CD14-positive monocyte (primary cell): ENCODE data around the gene TIAM1. TPM values are rescaled to one million over a fixed set of nuclear protein-coding genes. Genes with fewer than 3 reads are reported as not detected.

Experiments used
- DNase-seq, 3 donors: peaks; one replicate each; pipeline ENCODE4 v3.0.0-alpha.2; 2011 to 2022
- H2AFZ ChIP-seq: 2 replicates; pipeline ENCODE4 v1.6.0; 2012; ENCODE audit warnings: mild to moderate bottlenecking, low read depth, low read length, inconsistent platforms; ENCODE audit not compliant: insufficient read depth, poor library complexity, severe bottlenecking
- H3K27ac ChIP-seq, 2 donors: 1 replicate in 1 of 2; 2 replicates in 1 of 2; pipeline ENCODE4 v1.5.1; 2012 to 2013; ENCODE audit warnings: low read length in 2 of 2, control low read depth in 1 of 2, inconsistent platforms in 1 of 2, low read depth in 1 of 2, mild to moderate bottlenecking in 1 of 2
- H3K27me3 ChIP-seq, 2 donors: one replicate each; pipeline versions ENCODE4 v1.6.0 to v1.6.1; 2011 to 2013; ENCODE audit warnings: low read length in 2 of 2; ENCODE audit not compliant: control insufficient read depth in 2 of 2, insufficient read depth in 2 of 2
- H3K36me3 ChIP-seq, 2 donors: replicated peaks in 1 of 2; 1 replicate in 1 of 2; 2 replicates in 1 of 2; pipeline versions ENCODE4 v1.5.1 to v1.6.1; 2012 to 2013; ENCODE audit warnings: low read length in 2 of 2, control low read depth in 1 of 2, inconsistent platforms in 1 of 2, mild to moderate bottlenecking in 1 of 2; ENCODE audit not compliant: insufficient read depth in 2 of 2, control insufficient read depth in 1 of 2
- H3K4me1 ChIP-seq, 2 donors: 1 replicate in 1 of 2; 2 replicates in 1 of 2; pipeline versions ENCODE4 v1.5.1 to v1.6.1; 2012 to 2013; ENCODE audit warnings: low read length in 2 of 2, control low read depth in 1 of 2, inconsistent platforms in 1 of 2, mild to moderate bottlenecking in 1 of 2, moderate library complexity in 1 of 2; ENCODE audit not compliant: insufficient read depth in 2 of 2, control insufficient read depth in 1 of 2
- H3K4me2 ChIP-seq: replicated peaks from 2 replicates; pipeline ENCODE3; 2012; ENCODE audit warnings: low read length, moderate library complexity, mild to moderate bottlenecking; ENCODE audit not compliant: poor library complexity, severe bottlenecking; ENCODE audit errors: extremely low read depth
- H3K4me3 ChIP-seq, 3 experiments: fragments of 200-600 bp in 1 of 3; sonication (generic) in 1 of 3; replicated peaks in 1 of 3; 1 replicate in 2 of 3; 2 replicates in 1 of 3; pipeline ENCODE4 v1.5.1; 2011 to 2013; ENCODE audit warnings: low read length in 3 of 3, mild to moderate bottlenecking in 3 of 3, control low read depth in 2 of 3, low read depth in 2 of 3, inconsistent platforms in 1 of 3, moderate library complexity in 1 of 3
- H3K79me2 ChIP-seq: 2 replicates; pipeline ENCODE4 v1.6.0; 2012; ENCODE audit warnings: mild to moderate bottlenecking, control low read depth, inconsistent platforms, low read length, moderate library complexity; ENCODE audit not compliant: insufficient read depth
- H3K9ac ChIP-seq: 2 replicates; pipeline ENCODE4 v1.6.0; 2017; ENCODE audit warnings: low read length, mild to moderate bottlenecking; ENCODE audit not compliant: insufficient read depth, poor library complexity, severe bottlenecking
- H3K9me3 ChIP-seq, 2 donors: replicated peaks in 1 of 2; 1 replicate in 1 of 2; 2 replicates in 1 of 2; pipeline versions ENCODE4 v1.5.1 to v1.6.1; 2012 to 2013; ENCODE audit warnings: low read length in 2 of 2, control low read depth in 1 of 2; ENCODE audit not compliant: control insufficient read depth in 1 of 2, insufficient read depth in 1 of 2
- H4K20me1 ChIP-seq: 2 replicates; pipeline ENCODE4 v1.6.0; 2012; ENCODE audit warnings: mild to moderate bottlenecking, low read length, control low read depth, moderate library complexity; ENCODE audit not compliant: insufficient read depth
- H3K27ac Mint-ChIP-seq, 7 donors: one replicate each; pipeline ENCODE4 v1.8.0; 2020; ENCODE audit warnings: mild to moderate bottlenecking in 7 of 7, mixed read lengths in 7 of 7, moderate library complexity in 6 of 7, inconsistent platforms in 2 of 7
- H3K27me3 Mint-ChIP-seq, 3 donors: one replicate each; pipeline ENCODE4 v1.8.0; 2021 to 2022; ENCODE audit warnings: low read depth in 3 of 3, mild to moderate bottlenecking in 3 of 3, mixed read lengths in 3 of 3, moderate library complexity in 3 of 3, inconsistent platforms in 1 of 3
- H3K36me3 Mint-ChIP-seq, 2 donors: one replicate each; pipeline ENCODE4 v1.8.0; 2020; ENCODE audit warnings: mixed read lengths in 2 of 2, inconsistent platforms in 1 of 2, mild to moderate bottlenecking in 1 of 2
- H3K4me1 Mint-ChIP-seq: one replicate; pipeline ENCODE4 v1.8.0; 2020; ENCODE audit warnings: mild to moderate bottlenecking, mixed read lengths
- H3K4me3 Mint-ChIP-seq, 2 donors: one replicate each; pipeline ENCODE4 v1.8.0; 2020; ENCODE audit warnings: mild to moderate bottlenecking in 2 of 2, mixed read lengths in 2 of 2, moderate library complexity in 1 of 2
- H3K9me3 Mint-ChIP-seq, 7 donors: one replicate each; pipeline ENCODE4 v1.8.0; 2020 to 2022; ENCODE audit warnings: mixed read lengths in 7 of 7, mild to moderate bottlenecking in 6 of 7, moderate library complexity in 6 of 7, inconsistent platforms in 2 of 7
- WGBS: methylation state at CpG from one replicate; pipeline ENCODE4 v1.1.5; 2013; ENCODE audit warnings: missing lambda C conversion rate; ENCODE audit not compliant: insufficient coverage; 5-methylcytosine and 5-hydroxymethylcytosine counted together
- intact Hi-C, 2 donors: fragments of 100-400 bp; cut with micrococcal nuclease; formaldehyde crosslinking; loops; one replicate each; pipeline versions ENCODE4 v1.15.0 to v1.15.1; 2023
- polyA plus RNA-seq, 3 donors: library from polyadenylated mRNA; depleted of rRNA in 1 of 3; unstranded in 2 of 3; stranded (reverse) in 1 of 3; fragments of 300-500 nt in 2 of 3; fragments of >200 nt in 1 of 3; fragmentation: Illumina TruSeq in 2 of 3; gene quantifications; 1 replicate in 2 of 3; 2 replicates in 1 of 3; pipeline ENCODE4 v1.2.3, GENCODE V29; 2012 to 2021
- TF ChIP-seq, protein P1 (sequence below): fragments of 200-600 bp; IDR thresholded peaks from one replicate; pipeline ENCODE4 v1.8.0; 2022; ENCODE audit warnings: antibody characterized with exemption, mild to moderate bottlenecking

The TIAM1 gene
- polyA plus RNA-seq, 3 donors = 17.7 to 55.0 (median 45.3) TPM

DNA sequence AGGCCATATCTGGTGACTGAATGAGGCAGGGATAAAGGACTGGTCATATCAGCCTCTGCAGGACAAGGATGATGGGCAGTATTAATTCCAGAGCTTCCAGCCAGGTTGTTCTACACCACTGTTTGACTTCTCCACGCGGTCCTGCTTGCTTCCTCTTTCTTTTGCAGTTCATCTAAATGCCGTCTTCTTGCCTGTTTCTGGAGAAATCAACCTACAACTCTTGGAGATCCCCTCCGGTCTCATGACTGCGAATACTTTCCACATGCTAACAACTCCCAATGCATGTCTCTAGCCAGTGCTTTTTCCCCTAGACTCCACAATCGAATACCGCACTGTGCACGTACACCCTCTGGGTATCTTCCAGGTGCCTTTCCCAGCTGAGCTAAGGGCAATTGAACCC lies 14.1 kb upstream of the TIAM1 start:
- DNase-seq = peak in 1 of 3 donors; percentile 17
- H3K27ac Mint-ChIP-seq = no peak overlapping the region
- no peaks in the 10 kb centered on the region for H3K36me3 Mint-ChIP-seq
- Histone ChIP-seq H3K79me2 (no peaks in the 10 kb centered on the region), H4K20me1 (no peaks in the 10 kb centered on the region), H2AFZ (no peak overlapping the region), H3K27me3 (peaks cover 2 to 3% of the 10 kb centered on the region in 2 donors), H3K4me1 (no peaks in the 10 kb centered on the region), H3K4me3 (no peak overlapping the region), H3K27ac (no peak overlapping the region), H3K4me2 (no peak overlapping the region), H3K9me3 (peaks cover 5% of the 10 kb centered on the region in 2 donors), H3K36me3 (no peaks in the 10 kb centered on the region), H3K9ac (no peak overlapping the region)
- TF ChIP-seq, protein P1, sequence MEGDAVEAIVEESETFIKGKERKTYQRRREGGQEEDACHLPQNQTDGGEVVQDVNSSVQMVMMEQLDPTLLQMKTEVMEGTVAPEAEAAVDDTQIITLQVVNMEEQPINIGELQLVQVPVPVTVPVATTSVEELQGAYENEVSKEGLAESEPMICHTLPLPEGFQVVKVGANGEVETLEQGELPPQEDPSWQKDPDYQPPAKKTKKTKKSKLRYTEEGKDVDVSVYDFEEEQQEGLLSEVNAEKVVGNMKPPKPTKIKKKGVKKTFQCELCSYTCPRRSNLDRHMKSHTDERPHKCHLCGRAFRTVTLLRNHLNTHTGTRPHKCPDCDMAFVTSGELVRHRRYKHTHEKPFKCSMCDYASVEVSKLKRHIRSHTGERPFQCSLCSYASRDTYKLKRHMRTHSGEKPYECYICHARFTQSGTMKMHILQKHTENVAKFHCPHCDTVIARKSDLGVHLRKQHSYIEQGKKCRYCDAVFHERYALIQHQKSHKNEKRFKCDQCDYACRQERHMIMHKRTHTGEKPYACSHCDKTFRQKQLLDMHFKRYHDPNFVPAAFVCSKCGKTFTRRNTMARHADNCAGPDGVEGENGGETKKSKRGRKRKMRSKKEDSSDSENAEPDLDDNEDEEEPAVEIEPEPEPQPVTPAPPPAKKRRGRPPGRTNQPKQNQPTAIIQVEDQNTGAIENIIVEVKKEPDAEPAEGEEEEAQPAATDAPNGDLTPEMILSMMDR = no peak
- H3K9me3 Mint-ChIP-seq = peaks cover 2 to 9% (median 7%) of the 10 kb centered on the region in 7 donors
- 72% methylated on average over 8 of the region's 8 CpGs for WGBS
- H3K4me1 Mint-ChIP-seq = peaks cover 1% of the 10 kb centered on the region
- peaks cover 6 to 12% (median 7%) of the 10 kb centered on the region in 3 donors for H3K27me3 Mint-ChIP-seq
- intact Hi-C loops = no loop called here
- H3K4me3 Mint-ChIP-seq = no peak overlapping the region

DNA sequence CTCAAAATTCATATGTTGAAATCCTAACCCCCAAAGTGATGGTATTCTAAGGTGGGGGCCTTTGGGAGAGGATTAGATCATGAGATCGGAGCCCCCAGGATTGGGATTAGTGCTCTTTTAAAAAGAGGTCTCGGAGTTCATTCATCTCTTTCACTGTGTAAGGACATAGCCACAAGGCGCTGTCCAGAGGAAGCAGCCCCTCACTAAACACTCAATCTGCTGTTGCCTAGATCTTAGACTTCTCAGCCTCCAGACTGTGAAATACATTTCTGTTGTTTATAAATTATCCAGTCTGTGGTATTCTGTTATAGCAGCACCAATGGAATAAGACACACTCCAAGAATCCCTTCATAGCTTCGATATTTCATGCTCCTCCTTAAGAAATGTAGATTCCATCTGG lies 12.4 kb upstream of the TIAM1 start:
- no CpG with 5 or more reads among the region's 4 CpGs for WGBS
- Mint-ChIP-seq H3K27ac (no peak overlapping the region), H3K27me3 (peaks cover 4 to 12% (median 7%) of the 10 kb centered on the region in 3 donors), H3K9me3 (peaks cover 2 to 9% (median 7%) of the 10 kb centered on the region in 7 donors), H3K36me3 (no peaks in the 10 kb centered on the region), H3K4me3 (no peak overlapping the region), H3K4me1 (no peaks in the 10 kb centered on the region)
- H3K9me3 ChIP-seq = peaks cover 5% of the 10 kb centered on the region in 2 donors
- H3K27me3 ChIP-seq = peaks cover 2 to 3% of the 10 kb centered on the region in 2 donors
- H3K27ac ChIP-seq = no peak overlapping the region
- H3K4me3 ChIP-seq = no peak overlapping the region
- no peaks in the 10 kb centered on the region for H3K36me3 ChIP-seq
- TF ChIP-seq, protein P1 = no peak
- H4K20me1 ChIP-seq = no peaks in the 10 kb centered on the region
- no peaks in the 10 kb centered on the region for H3K4me1 ChIP-seq
- H3K79me2 ChIP-seq = no peaks in the 10 kb centered on the region
- no peak overlapping the region for H3K4me2 ChIP-seq
- intact Hi-C loops = no loop called here
- no peak overlapping the region for H3K9ac ChIP-seq
- DNase-seq = no peak
- H2AFZ ChIP-seq = no peak overlapping the region
